Measurements from ENCODE around the gene IZUMO4. TPM values are rescaled to one million over a fixed set of nuclear protein-coding genes. Genes with fewer than 3 reads are reported as not detected.

The IZUMO4 gene
- total RNA-seq, 1 donor from 2014 or later, result not detected

GRCh38 chr19:2109046-2109864 is 12.5 kb downstream of the IZUMO4 start:
- Mint-ChIP-seq H3K36me3 (peaks cover 41% of the 10 kb centered on the region), H3K9me3 (no peaks in the 10 kb centered on the region), H3K4me3 (no peak overlapping the region), H3K27ac (no peak overlapping the region), H3K4me1 (no peaks in the 10 kb centered on the region), H3K27me3 (ENCODE audit: insufficient read depth, low read depth) (peaks cover 7% of the 10 kb centered on the region)
- H3K4me3 ChIP-seq, result no peak overlapping the region
- H2AFZ ChIP-seq (replicated peaks), result no peak overlapping the region
- no peaks in the 10 kb centered on the region for H3K4me1 ChIP-seq
- peaks cover 10% of the 10 kb centered on the region for H3K79me2 ChIP-seq (ENCODE audit: low read depth)
- H3K27me3 ChIP-seq, result no peaks in the 10 kb centered on the region
- H3F3A ChIP-seq (ENCODE audit: low read depth), result no peaks in the 10 kb centered on the region
- no peak overlapping the region for H3K4me2 ChIP-seq
- DNase-seq (ENCODE audit: low spot score), result no peak
- H4K20me1 ChIP-seq (ENCODE audit: low read depth), result peaks cover 4% of the 10 kb centered on the region
- no peak overlapping the region for H3K27ac ChIP-seq
- H3K36me3 ChIP-seq, result no peaks in the 10 kb centered on the region
- no peak overlapping the region for H3K9ac ChIP-seq
- H3K9me3 ChIP-seq (ENCODE audit: low read depth), result no peaks in the 10 kb centered on the region
- no peak for TF ChIP-seq EZH2 (IDR thresholded peaks at IDR 0.05)
- TF ChIP-seq CTCF (IDR thresholded peaks at IDR 0.05), result no peak
- no peak for TF ChIP-seq EZH2phosphoT487 (IDR thresholded peaks at IDR 0.05)

- Histone ChIP-seq H4K20me1 (ENCODE audit: low read depth) (peaks cover 4% of the 10 kb centered on the region), H3K4me1 (no peaks in the 10 kb centered on the region), H3F3A (ENCODE audit: low read depth) (no peaks in the 10 kb centered on the region), H3K27me3 (no peaks in the 10 kb centered on the region), H3K79me2 (ENCODE audit: low read depth) (no peaks in the 10 kb centered on the region), H3K36me3 (no peaks in the 10 kb centered on the region), H3K4me2 (no peak overlapping the region), H3K27ac (no peak overlapping the region), H3K9ac (no peak overlapping the region), H3K4me3 (no peak overlapping the region), H2AFZ (replicated peaks) (no peak overlapping the region), H3K9me3 (ENCODE audit: low read depth) (no peaks in the 10 kb centered on the region)
- Mint-ChIP-seq H3K27me3 (ENCODE audit: insufficient read depth, low read depth) (peaks cover 2% of the 10 kb centered on the region), H3K27ac (no peak overlapping the region), H3K9me3 (no peaks in the 10 kb centered on the region), H3K4me3 (no peak overlapping the region), H3K4me1 (no peaks in the 10 kb centered on the region), H3K36me3 (peaks cover 30% of the 10 kb centered on the region)
- TF ChIP-seq CTCF (IDR thresholded peaks at IDR 0.05) (peak; percentile 41), EZH2 (IDR thresholded peaks at IDR 0.05) (no peak)
- peak; percentile 25 for DNase-seq (ENCODE audit: low spot score)
Observed at GRCh38 chr19:2110822-2111221, 14.1 kb downstream of the IZUMO4 start.

- Mint-ChIP-seq H3K9me3 (no peaks in the 10 kb centered on the region), H3K36me3 (peaks cover 26% of the 10 kb centered on the region), H3K4me3 (no peak overlapping the region), H3K27ac (no peak overlapping the region), H3K27me3 (ENCODE audit: insufficient read depth, low read depth) (no peaks in the 10 kb centered on the region), H3K4me1 (no peaks in the 10 kb centered on the region)
- no peak overlapping the region for H3K27ac ChIP-seq
- H3K9me3 ChIP-seq (ENCODE audit: low read depth), result no peaks in the 10 kb centered on the region
- no peak for TF ChIP-seq EZH2 (IDR thresholded peaks at IDR 0.05)
- TF ChIP-seq EZH2phosphoT487 (IDR thresholded peaks at IDR 0.05), result no peak
- no peak for TF ChIP-seq CTCF (IDR thresholded peaks at IDR 0.05)
- no peak for DNase-seq (ENCODE audit: low spot score)
- no peaks in the 10 kb centered on the region for H3K4me1 ChIP-seq
- H3K9ac ChIP-seq, result no peak overlapping the region
- H3K4me2 ChIP-seq, result no peak overlapping the region
- no peaks in the 10 kb centered on the region for H3F3A ChIP-seq (ENCODE audit: low read depth)
- H3K79me2 ChIP-seq (ENCODE audit: low read depth), result no peaks in the 10 kb centered on the region
- H4K20me1 ChIP-seq (ENCODE audit: low read depth), result peaks cover 4% of the 10 kb centered on the region
- H3K27me3 ChIP-seq, result no peaks in the 10 kb centered on the region
- H3K4me3 ChIP-seq, result no peak overlapping the region
- no peak overlapping the region for H2AFZ ChIP-seq (replicated peaks)
- H3K36me3 ChIP-seq, result no peaks in the 10 kb centered on the region
Observed at GRCh38 chr19:2111425-2111824, 14.7 kb downstream of the IZUMO4 start.

Measured in neural progenitor cell (in vitro differentiated cells).